Colonic mucosa (tissue), 4 donors: ENCODE measurements around the gene C6orf52. TPM values are rescaled to one million over a fixed set of nuclear protein-coding genes. Genes with fewer than 3 reads are reported as not detected.

Experiments
- DNase-seq: peaks from one replicate; pipeline ENCODE4 v3.0.0-alpha.2; 2020
- H3K27ac ChIP-seq: fragments of 200-600 bp; one replicate; pipeline ENCODE4 v1.8.0; 2021
- H3K27me3 ChIP-seq: fragments of 200-600 bp; one replicate; pipeline ENCODE4 v1.8.0; 2021
- H3K36me3 ChIP-seq: fragments of 200-600 bp; one replicate; pipeline ENCODE4 v1.8.0; 2021
- H3K4me1 ChIP-seq: fragments of 200-600 bp; one replicate; pipeline ENCODE4 v1.8.0; 2021; ENCODE audit warnings: mild to moderate bottlenecking
- H3K4me3 ChIP-seq: fragments of 200-600 bp; one replicate; pipeline ENCODE4 v1.8.0; 2021
- H3K9ac ChIP-seq, 2 donors: one replicate each; pipeline ENCODE4 v1.7.0; 2013; ENCODE audit warnings: control low read depth in 2 of 2, low read depth in 2 of 2, low read length in 2 of 2
- H3K9me3 ChIP-seq: fragments of 200-600 bp; one replicate; pipeline ENCODE4 v1.8.0; 2021
- intact Hi-C: fragments of 100-400 bp; cut with DNase I; formaldehyde crosslinking; loops from one replicate; pipeline ENCODE4 v1.14.1; 2022
- total RNA-seq, 2 donors: library from RNA; stranded (reverse); fragmentation: NEBNext Ultra II Directional in 1 of 2; extraction: Animal tissue kit (Norgen Biotek cat#: 25700) in 1 of 2; gene quantifications; one replicate each; pipeline ENCODE4 v1.2.1, GENCODE V29; 2021
- TF ChIP-seq, protein P1 (sequence below): fragments of 200-600 bp; IDR thresholded peaks from one replicate; pipeline ENCODE4 v1.8.0; 2022; ENCODE audit warnings: antibody characterized with exemption, mild to moderate bottlenecking
- donor health status: healthy.
- donor health status: DM: no; HTN: no; CAD: no.
- donor health status: DM: no; HTN: no; CAD: no.

Gene C6orf52
- total RNA-seq, 2 donors from 2014 or later = 0.69 to 0.99 TPM

DNA sequence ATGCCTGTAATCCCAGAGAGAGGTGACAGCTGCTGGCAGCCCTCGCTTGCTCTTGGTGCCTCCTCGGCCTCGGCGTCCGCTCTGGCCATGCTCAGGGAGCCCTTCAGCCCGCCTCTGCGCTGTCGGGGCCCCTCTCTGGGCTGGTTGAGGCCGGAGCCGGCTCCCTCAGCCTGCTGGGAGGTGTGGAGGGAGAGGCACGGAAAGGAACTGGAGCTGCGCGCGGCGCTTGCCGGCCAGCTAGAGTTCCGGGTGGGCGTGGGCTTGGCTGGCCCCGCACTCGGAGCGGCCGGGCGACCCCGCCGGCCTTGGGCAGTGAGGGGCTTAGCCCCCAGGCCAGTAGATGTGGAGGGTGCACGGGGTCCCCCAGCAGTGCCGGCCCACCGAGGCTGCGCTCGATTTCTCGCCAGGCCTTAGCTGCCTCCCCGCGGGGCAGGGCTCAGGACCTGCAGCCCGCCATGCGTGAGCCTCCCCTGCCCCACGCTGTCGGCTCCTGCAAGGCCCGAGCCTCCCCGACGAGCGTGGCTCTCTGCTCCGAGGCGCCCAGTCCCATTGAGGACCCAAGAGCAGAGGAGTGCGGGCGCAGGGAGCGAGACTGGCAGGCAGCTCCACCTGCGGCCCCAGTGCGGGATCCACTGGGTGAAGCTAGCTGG, 34.6 kb downstream of the C6orf52 start:
- Histone ChIP-seq H3K27ac (no peak overlapping the region), H3K9ac (peak overlapping the region in 1 of 2 donors; percentile 43), H3K9me3 (no peaks in the 10 kb centered on the region), H3K4me3 (peak overlapping the region; percentile 11), H3K36me3 (no peaks in the 10 kb centered on the region), H3K4me1 (no peaks in the 10 kb centered on the region), H3K27me3 (no peaks in the 10 kb centered on the region)
- TF ChIP-seq, protein P1, sequence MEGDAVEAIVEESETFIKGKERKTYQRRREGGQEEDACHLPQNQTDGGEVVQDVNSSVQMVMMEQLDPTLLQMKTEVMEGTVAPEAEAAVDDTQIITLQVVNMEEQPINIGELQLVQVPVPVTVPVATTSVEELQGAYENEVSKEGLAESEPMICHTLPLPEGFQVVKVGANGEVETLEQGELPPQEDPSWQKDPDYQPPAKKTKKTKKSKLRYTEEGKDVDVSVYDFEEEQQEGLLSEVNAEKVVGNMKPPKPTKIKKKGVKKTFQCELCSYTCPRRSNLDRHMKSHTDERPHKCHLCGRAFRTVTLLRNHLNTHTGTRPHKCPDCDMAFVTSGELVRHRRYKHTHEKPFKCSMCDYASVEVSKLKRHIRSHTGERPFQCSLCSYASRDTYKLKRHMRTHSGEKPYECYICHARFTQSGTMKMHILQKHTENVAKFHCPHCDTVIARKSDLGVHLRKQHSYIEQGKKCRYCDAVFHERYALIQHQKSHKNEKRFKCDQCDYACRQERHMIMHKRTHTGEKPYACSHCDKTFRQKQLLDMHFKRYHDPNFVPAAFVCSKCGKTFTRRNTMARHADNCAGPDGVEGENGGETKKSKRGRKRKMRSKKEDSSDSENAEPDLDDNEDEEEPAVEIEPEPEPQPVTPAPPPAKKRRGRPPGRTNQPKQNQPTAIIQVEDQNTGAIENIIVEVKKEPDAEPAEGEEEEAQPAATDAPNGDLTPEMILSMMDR = no peak
- intact Hi-C loops = no loop called here
- DNase-seq = no peak

- no peaks in the 10 kb centered on the region for H3K4me1 ChIP-seq
- intact Hi-C loops = no loop called here
- no peak overlapping the region for H3K27ac ChIP-seq
- no peak for DNase-seq
- no peaks in the 10 kb centered on the region for H3K9me3 ChIP-seq
- TF ChIP-seq, protein P1 = no peak
- H3K9ac ChIP-seq = peak overlapping the region in 1 of 2 donors; percentile 43
- no peaks in the 10 kb centered on the region for H3K27me3 ChIP-seq
- H3K4me3 ChIP-seq = no peak overlapping the region
- H3K36me3 ChIP-seq = no peaks in the 10 kb centered on the region
Measured at GRCh38 chr6:10658910-10659698, 35.3 kb downstream of the C6orf52 start.

DNA sequence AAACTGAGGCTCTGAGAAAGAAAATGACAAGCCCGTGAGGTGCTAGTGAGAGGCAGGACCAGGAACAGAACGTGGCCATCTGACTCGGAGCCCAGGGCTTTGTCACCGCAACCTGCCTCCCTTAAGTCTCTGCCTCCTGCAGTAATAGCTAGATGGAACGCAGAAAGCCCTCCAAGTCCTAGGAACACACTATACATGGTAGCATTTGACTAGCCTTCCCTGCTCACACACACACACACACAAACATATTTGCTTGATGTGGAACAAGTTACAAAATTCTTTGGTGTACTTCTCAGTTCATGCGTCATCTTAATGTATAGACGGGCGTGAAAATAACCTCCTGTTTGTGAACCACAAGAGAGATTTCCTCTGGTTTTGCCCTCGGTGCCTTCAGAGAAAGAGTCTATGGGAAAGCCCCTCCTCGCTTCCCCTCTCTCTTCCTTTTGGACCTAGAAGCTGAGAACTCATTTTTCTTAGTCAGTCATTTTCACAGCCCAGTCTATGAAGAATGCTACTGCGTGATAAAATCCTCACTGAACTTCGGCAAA, 38.8 kb downstream of the C6orf52 start:
- TF ChIP-seq, protein P1 = no peak
- no peaks in the 10 kb centered on the region for H3K36me3 ChIP-seq
- H3K4me1 ChIP-seq = no peaks in the 10 kb centered on the region
- no peaks in the 10 kb centered on the region for H3K9me3 ChIP-seq
- no peak overlapping the region for H3K4me3 ChIP-seq
- H3K27me3 ChIP-seq = no peaks in the 10 kb centered on the region
- DNase-seq = no peak
- H3K9ac ChIP-seq = no peak overlapping the region
- no peak overlapping the region for H3K27ac ChIP-seq
- intact Hi-C loops = no loop called here

GRCh38 chr6:10644225-10644624, 50.2 kb downstream of the C6orf52 start:
- DNase-seq = no peak

GRCh38 chr6:10643201-10643651, 51.2 kb downstream of the C6orf52 start:
- Histone ChIP-seq H3K9me3 (no peaks in the 10 kb centered on the region), H3K4me3 (no peak overlapping the region), H3K27me3 (no peaks in the 10 kb centered on the region), H3K36me3 (no peaks in the 10 kb centered on the region), H3K4me1 (no peaks in the 10 kb centered on the region), H3K27ac (no peak overlapping the region), H3K9ac (no peak overlapping the region)
- intact Hi-C loops = no loop called here
- no peak for DNase-seq
- TF ChIP-seq, protein P1 = no peak

More at GRCh38 chr6:10644225-10644624, 50.2 kb downstream of the C6orf52 start:
- no peak overlapping the region for H3K27ac ChIP-seq
- H3K27me3 ChIP-seq = no peaks in the 10 kb centered on the region
- TF ChIP-seq, protein P1 = no peak
- no peaks in the 10 kb centered on the region for H3K9me3 ChIP-seq
- H3K9ac ChIP-seq = no peak overlapping the region
- H3K4me3 ChIP-seq = no peak overlapping the region
- H3K4me1 ChIP-seq = no peaks in the 10 kb centered on the region
- intact Hi-C loops = no loop called here
- no peaks in the 10 kb centered on the region for H3K36me3 ChIP-seq
